Stimulated activated CD4-positive, alpha-beta T cell treated with anti-CD3 and anti-CD28 coated beads, TNF-alpha, amount 100 ng/mL, for 24 hours (primary cell): ENCODE data around the gene TMEM86A.

Experiments used
- DNase-seq, 3 experiments: peaks; one replicate each; pipeline ENCODE4 v3.0.0-alpha.2; 2020; ENCODE audit warnings: low read depth in 3 of 3

The TMEM86A gene

DNA sequence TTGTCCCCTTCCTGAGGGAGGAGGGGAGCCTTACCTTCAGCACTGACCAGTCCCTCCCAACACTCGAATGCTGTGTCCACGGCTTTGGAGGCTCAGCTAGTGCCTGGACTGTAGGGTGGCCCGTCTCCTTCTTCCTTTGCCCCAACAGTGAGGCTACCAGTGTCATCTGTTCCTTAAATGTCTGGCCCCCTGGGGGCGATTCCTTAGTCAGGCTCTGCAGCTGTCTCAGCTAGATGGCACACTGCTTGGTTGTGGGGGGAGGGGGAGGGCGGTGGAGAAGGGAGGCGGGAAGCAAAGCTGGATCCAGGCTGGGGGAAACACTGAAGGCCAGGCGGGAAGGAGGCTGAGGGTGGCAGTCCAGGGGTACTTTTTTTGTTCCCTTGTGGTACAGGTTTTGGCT is 27.5 kb downstream of the TMEM86A start, which contains the start of gene IGSF22:
Gene IGSF22, minus strand, starts transcription at position 149 of the 400 bp plus-strand sequence. CDS start 1,952 bp downstream, outside the sequence.
- no peak for DNase-seq

DNA sequence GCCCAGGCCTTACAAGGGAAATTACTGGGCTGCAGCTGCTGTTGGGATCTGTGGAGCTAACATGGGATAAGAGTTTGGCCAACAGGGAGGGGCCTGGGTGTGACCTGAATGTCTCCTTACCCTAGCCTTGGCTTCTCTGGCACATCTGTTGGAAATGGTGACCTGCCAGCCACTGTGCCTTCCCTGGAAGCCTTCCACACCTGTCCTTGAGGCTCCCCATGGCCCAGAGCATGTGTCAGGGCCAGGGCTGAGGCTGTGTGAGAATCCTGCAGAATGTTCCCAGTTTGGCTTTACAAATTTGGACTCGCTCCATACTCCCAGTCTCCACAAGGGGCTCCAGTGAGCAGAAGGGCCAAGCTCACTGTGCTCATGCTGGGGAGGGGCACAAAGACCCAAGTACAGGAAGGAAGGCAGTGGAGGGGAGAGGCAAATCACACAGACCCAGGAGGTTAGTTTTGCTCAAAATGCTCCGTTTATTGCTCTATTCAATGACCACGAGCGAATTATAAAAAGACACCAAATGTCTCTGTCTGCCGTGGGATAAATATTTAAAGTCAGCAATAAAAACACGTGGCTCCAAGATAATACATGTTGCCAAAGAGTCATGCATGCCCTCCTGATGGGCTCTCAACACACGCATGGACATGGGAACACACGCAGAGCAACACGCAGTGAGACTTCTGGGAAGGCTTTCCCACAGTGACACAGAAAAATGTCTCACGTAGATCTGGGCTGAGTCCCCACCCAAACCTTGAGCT is 29.1 kb downstream of the TMEM86A start:
- DNase-seq, result peak in 1 of 3 experiments; percentile 46

- DNase-seq, result no peak
These were observed 30.1 kb downstream of the TMEM86A start for GRCh38 chr11:18728658-18729057.

- no peak for DNase-seq
These were observed 30.8 kb downstream of the TMEM86A start for GRCh38 chr11:18729426-18729825.

GRCh38 chr11:18730020-18730419 is 31.4 kb downstream of the TMEM86A start:
- DNase-seq, result no peak

- DNase-seq, result no peak
These were observed 32.9 kb downstream of the TMEM86A start for GRCh38 chr11:18731441-18731840.

- peak; percentile 40 to 65 (median 51) for DNase-seq
These were observed 33.6 kb downstream of the TMEM86A start for GRCh38 chr11:18731949-18732821.

GRCh38 chr11:18733202-18733601 is 34.6 kb downstream of the TMEM86A start:
- no peak for DNase-seq

DNA sequence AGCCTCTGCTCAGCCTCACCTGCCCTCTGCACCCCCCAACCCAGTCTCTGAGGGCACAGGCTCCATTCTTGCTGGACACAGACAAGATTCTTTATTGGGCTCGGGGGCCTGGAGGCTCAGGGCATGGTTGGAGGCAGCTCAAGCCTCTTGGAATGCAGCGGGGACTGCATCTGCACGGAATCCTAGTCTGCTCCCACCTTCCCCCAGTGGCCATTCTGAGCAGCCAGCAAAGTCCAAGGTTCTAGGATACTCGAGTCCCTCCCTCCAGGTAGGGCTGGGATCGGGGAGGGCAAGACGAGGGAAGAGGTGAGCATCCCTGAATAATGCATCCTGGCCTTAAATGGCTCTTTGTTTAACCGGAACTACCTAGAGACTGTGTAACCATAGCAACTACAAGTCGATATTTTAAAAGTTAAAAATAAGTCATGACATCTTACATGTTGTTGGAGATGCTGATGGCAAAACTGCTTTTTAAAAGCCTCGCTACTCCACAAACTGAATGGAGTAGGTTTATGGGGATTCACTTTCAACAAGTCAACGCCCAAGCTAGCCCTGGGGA is 38.1 kb downstream of the TMEM86A start:
- DNase-seq, result no peak

- no peak for DNase-seq
These were observed 39.1 kb downstream of the TMEM86A start for GRCh38 chr11:18737642-18738041.

DNA sequence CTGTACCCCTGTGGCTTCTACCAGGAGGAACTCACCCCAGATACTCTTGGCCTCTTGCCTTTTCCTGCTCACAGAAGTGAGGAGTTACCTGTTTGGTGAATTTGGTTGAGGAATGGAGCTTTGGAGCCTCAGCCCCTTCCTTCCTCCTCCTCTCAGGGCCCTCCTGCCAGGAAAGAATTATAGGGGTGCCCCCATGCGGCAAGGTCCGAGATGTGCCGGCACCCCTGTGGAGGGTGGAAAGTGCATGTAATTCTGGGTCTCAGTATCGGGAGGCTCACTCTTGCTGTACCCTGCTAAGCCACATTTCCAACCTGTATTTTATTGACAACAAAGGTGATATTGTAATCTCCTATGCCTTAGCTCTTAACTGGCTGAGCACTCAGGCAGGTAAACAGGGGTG is 41.1 kb downstream of the TMEM86A start:
- no peak for DNase-seq

DNA sequence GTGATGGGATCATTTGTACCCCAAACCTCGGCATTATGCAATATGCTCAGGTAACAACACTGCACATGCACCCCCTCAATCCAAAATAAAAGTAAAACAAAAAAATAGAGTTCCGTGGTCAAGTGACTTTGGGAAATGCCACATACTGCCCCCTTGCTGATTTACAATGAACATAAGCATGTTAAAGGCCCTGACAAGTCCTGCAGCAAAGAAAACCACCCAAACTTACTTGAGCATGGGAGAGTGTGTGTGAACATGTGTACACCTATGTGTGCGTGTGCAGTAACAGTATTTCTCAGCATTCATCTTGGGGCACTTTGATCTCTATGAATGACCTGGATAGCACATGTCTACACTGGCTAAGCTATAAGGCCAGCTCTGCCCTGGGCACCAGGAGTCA is 43.2 kb downstream of the TMEM86A start:
- DNase-seq, result no peak

DNA sequence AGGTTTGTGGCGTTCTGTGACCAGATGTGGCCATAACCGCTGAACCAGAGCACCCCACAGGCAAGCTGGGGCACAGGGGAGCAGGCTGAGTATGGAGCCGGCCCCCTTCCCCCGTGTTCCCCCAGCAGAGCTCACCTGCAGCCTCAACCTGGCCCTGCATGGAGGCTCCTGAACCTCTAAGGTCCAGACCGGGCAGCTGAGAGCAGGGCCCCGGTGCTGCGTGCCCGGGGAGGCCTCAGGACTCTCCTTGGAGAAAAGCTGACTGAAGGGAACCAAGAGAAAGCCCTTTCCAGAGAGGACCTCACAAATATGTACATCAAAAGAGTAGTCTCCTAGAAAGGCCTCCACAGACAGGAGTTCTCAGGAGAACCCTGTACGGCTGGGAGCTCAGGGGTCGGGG is 44.8 kb downstream of the TMEM86A start:
- no peak for DNase-seq

DNA sequence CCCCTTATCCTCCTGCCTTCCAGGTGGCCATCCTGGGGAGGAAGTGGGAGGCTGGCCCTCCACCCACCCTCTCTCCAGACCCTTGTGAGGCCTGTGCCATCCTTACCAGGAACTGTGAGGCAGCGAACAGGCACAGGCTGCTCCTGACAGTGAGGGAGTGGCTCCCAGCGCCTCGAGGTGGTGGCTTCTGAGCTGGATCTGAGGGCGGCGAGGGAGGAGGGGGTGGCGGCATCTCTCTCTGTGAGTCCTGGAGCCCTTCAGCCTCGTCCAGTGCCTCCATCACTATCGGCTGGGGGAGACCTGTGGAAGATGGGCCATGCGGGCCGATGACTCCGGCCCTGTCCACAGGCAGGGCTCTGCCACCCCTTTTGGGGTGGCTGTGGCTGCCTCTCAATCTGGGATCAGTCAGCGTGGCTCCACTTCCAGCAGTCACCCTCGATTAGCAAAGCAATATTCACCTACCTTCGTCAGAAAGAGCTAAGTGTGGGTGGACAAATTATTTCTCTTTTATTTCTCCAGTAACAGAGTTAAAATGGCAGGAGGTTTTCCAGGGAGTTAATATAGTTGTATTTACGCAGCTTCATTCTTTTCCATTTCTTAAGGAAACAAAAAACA is 45.4 kb downstream of the TMEM86A start:
- no peak for DNase-seq

DNA sequence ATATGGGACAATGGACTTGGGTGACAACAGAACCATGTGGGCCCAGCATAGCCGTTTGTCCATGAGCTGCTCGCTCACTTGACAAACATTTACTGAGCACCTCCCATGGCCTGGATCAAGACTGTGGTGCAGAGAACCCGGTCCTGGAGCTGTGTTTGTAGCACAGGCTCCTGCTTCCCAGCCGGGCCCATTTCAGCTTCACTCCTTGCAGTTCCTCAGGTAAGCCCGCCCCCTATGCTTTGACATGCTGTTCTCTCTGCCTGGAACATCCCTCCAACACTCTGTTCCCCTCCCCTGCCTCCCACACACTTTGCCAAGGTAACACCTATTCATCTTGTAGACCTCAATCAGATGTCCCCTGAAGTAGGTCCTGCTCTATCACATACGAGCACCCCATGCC is 46.7 kb downstream of the TMEM86A start:
- DNase-seq, result no peak

DNA sequence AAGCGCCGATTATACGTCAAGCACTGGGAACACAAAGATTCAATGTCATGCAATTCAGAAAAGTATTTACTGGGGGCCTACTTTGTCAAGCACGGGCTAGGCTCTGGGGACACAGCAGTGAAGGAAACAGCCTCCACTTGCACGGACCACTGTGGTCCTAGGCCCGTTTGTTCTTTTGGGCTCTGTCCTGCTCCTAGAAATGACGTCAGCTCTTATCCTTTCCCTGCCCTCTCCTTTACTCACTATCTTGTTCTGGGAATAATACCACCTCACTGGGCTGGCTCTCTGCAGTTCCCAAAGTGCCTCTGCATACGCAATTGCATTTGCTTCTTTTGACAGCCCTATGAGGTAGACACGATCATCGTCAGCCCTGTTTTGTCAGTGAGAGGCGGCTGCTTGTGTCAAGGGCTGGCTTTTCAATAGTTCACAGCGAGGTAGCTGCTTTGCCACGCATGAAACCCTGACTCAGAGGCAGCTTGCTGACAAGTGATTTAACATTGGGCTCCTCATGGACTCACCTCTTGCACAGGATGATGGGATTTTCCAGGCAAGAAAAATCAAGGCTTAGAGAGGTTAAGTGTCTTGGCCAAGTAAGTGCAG is 50.3 kb downstream of the TMEM86A start:
- DNase-seq, result no peak

- no peak for DNase-seq
These were observed 51.2 kb downstream of the TMEM86A start for GRCh38 chr11:18749681-18750319.

- no peak for DNase-seq
These were observed 52.4 kb downstream of the TMEM86A start for GRCh38 chr11:18750944-18751343.

GRCh38 chr11:18752502-18752901 is 53.9 kb downstream of the TMEM86A start:
- DNase-seq, result no peak

GRCh38 chr11:18754308-18754707 is 55.7 kb downstream of the TMEM86A start:
- no peak for DNase-seq
